ENCODE data around the gene ATP11A. TPM values are rescaled to one million over a fixed set of nuclear protein-coding genes. Genes with fewer than 3 reads are reported as not detected.

Gene ATP11A
- total RNA-seq, 2 donors from 2014 or later, result 33.8 to 41.0 TPM

DNA sequence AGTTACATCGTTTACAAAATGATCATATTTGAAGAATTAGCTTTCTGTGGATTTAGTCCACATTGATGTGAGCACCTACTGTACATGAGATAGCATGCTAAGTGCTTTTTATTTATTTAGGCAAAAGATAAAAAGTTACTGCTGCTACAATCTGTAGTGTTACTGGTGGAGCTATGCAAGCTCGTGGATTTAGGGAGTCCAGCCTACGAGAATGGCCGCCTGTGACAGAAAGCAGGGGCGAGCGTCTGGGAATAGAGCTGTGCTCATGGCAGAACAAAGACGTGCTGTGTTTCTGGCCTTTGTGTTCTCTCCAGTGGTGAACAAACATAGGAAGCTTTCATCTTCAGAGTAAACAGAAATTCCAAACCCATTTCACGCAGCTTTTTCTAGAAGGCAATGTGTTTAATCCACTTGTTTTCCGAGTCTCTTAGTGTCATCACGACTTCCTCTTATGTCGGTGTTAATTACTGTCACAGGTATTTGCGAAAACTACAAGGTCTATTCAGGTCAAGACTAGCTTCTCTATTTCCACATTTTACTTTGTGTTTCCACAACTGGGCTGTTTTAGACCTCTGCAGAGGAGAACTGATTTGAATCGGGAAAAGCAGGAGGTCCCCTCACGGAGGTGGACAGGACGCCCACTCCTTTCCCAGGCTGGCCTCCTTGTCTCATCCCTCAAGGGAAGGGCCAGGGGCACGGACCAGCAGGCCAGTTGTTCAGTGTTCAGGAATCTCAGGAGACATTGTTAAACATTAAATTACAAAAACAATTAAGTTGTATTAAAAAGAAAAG lies 67.3 kb downstream of the ATP11A start:
- H3K27ac Mint-ChIP-seq, result no peak overlapping the region
- no peaks in the 10 kb centered on the region for H3K27me3 Mint-ChIP-seq (ENCODE audit: low read depth)
- no peaks in the 10 kb centered on the region for H3K9me3 Mint-ChIP-seq
- DNase-seq, result no peak
- H3K4me3 Mint-ChIP-seq, result no peak overlapping the region
- no peak for ATAC-seq (replicated peaks in 1 of 2)
- peaks cover 15% of the 10 kb centered on the region for H3K4me1 Mint-ChIP-seq (ENCODE audit: low read depth)
- H3K36me3 Mint-ChIP-seq (ENCODE audit: insufficient read depth in 2 of 2), result no peaks in the 10 kb centered on the region

DNA sequence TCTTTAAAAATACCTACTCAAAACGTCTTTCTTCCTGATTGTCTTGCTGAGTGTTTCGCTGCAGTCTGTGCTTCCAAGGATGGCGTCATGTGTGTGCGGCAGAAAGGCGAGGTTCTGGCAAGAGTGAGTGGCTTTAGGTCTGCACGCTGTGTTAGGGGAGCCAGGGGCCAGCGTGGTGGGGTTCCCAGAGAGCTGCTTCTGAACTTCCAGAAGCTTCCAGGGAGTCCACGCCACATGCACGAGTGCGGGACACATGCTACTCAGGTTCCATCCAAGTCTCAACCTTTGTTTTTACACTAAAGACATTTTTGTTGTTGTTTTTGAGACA lies 67.9 kb downstream of the ATP11A start:
- Mint-ChIP-seq H3K4me1 (ENCODE audit: low read depth) (peaks cover 10% of the 10 kb centered on the region), H3K36me3 (ENCODE audit: insufficient read depth in 2 of 2) (no peaks in the 10 kb centered on the region), H3K9me3 (no peaks in the 10 kb centered on the region), H3K27me3 (ENCODE audit: low read depth) (no peaks in the 10 kb centered on the region), H3K27ac (no peak overlapping the region), H3K4me3 (no peak overlapping the region)
- no peak for DNase-seq
- no peak for ATAC-seq (replicated peaks in 1 of 2)

DNA sequence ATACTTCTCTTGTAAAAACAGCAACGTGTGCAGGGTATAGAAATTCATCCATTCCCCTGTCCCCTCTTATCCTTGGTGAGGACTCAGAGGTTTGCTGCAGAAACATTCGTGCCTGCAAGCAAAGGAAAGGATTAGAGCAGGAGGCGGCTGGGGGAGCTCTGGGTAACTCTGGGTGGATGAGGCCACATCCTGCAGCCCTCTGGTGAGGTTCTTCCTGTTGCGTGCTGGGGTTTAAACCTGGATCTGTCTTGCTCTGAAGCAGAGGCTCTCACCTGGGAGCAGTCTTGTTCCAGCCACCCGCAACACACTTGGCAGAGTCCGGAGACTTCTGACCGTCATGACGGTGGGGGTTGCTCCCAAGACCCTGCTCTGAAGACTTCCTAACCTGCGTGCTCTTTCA lies 69.2 kb downstream of the ATP11A start:
- H3K4me3 Mint-ChIP-seq, result no peak overlapping the region
- H3K4me1 Mint-ChIP-seq (ENCODE audit: low read depth), result no peaks in the 10 kb centered on the region
- ATAC-seq (replicated peaks in 1 of 2), result no peak
- no peaks in the 10 kb centered on the region for H3K9me3 Mint-ChIP-seq
- H3K27ac Mint-ChIP-seq, result no peak overlapping the region
- DNase-seq, result no peak
- no peaks in the 10 kb centered on the region for H3K36me3 Mint-ChIP-seq (ENCODE audit: insufficient read depth in 2 of 2)
- no peaks in the 10 kb centered on the region for H3K27me3 Mint-ChIP-seq (ENCODE audit: low read depth)

DNA sequence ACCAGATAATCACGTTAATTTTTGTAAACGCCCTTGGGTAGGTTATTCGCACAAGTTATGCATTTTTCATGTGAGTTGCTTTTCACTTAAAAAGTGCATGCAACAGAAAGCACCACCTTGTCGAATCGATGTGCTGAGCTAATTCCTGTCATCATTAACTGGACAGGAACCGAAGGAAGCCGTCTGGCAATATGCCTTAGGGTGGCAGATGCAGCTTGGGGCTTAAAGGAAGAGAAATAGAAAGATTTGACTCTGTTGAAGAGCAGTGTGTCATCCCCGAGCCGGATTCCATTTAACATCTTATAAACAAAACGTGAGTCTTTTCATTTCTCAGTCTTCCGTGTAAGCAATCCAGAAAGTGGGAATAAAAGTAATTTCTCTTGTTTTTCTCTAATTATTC lies 70.0 kb downstream of the ATP11A start:
- Mint-ChIP-seq H3K9me3 (no peaks in the 10 kb centered on the region), H3K27ac (no peak overlapping the region), H3K27me3 (ENCODE audit: low read depth) (no peaks in the 10 kb centered on the region), H3K36me3 (ENCODE audit: insufficient read depth in 2 of 2) (no peaks in the 10 kb centered on the region), H3K4me3 (no peak overlapping the region), H3K4me1 (ENCODE audit: low read depth) (no peaks in the 10 kb centered on the region)
- no peak for DNase-seq
- ATAC-seq (replicated peaks in 1 of 2), result no peak

DNA sequence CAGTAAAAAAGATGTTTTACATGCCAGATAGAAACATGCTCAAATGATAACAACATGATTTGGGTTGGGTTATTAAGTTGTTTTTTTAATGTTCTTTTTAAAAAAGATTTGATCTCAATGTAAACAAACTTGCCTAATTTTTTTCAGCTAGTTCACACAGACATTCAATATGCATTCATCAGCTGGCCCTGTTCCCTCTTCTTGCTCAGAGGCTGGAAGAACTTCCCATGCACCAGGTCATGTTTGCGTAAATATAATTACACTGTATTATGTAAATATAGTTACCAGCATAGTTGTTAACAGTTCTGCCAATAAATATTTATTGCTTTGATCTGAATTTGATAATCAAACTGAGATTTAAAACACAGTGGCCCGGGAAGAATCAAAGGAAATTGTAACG lies 70.6 kb downstream of the ATP11A start:
- DNase-seq, result no peak
- ATAC-seq (replicated peaks in 1 of 2), result no peak
- no peaks in the 10 kb centered on the region for H3K9me3 Mint-ChIP-seq
- no peaks in the 10 kb centered on the region for H3K27me3 Mint-ChIP-seq (ENCODE audit: low read depth)
- no peak overlapping the region for H3K27ac Mint-ChIP-seq
- no peaks in the 10 kb centered on the region for H3K4me1 Mint-ChIP-seq (ENCODE audit: low read depth)
- no peak overlapping the region for H3K4me3 Mint-ChIP-seq
- no peaks in the 10 kb centered on the region for H3K36me3 Mint-ChIP-seq (ENCODE audit: insufficient read depth in 2 of 2)

DNA sequence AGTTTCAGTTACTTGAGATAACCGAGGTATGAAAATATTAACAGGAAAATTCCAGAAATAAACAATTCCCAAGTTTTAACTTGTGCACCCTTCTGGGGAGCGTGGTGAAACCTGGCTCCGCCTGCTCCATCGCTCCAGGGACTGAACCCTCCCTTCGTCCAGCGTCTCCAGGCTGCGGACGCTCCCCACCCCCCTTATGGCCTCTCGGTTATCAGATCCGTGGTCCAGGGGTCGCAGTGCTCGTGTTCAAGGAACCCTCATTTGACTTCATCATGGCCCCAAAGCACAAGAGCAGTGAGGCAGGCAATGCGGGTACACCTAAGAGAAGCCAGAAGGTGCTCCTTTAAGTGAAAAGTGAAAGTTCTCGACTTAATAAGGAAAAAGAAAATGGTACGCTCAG lies 71.1 kb downstream of the ATP11A start:
- Mint-ChIP-seq H3K4me1 (ENCODE audit: low read depth) (peaks cover 5% of the 10 kb centered on the region), H3K36me3 (ENCODE audit: insufficient read depth in 2 of 2) (no peaks in the 10 kb centered on the region), H3K9me3 (no peaks in the 10 kb centered on the region), H3K4me3 (no peak overlapping the region), H3K27me3 (ENCODE audit: low read depth) (no peaks in the 10 kb centered on the region), H3K27ac (no peak overlapping the region)
- no peak for ATAC-seq (replicated peaks in 1 of 2)
- DNase-seq, result no peak

DNA sequence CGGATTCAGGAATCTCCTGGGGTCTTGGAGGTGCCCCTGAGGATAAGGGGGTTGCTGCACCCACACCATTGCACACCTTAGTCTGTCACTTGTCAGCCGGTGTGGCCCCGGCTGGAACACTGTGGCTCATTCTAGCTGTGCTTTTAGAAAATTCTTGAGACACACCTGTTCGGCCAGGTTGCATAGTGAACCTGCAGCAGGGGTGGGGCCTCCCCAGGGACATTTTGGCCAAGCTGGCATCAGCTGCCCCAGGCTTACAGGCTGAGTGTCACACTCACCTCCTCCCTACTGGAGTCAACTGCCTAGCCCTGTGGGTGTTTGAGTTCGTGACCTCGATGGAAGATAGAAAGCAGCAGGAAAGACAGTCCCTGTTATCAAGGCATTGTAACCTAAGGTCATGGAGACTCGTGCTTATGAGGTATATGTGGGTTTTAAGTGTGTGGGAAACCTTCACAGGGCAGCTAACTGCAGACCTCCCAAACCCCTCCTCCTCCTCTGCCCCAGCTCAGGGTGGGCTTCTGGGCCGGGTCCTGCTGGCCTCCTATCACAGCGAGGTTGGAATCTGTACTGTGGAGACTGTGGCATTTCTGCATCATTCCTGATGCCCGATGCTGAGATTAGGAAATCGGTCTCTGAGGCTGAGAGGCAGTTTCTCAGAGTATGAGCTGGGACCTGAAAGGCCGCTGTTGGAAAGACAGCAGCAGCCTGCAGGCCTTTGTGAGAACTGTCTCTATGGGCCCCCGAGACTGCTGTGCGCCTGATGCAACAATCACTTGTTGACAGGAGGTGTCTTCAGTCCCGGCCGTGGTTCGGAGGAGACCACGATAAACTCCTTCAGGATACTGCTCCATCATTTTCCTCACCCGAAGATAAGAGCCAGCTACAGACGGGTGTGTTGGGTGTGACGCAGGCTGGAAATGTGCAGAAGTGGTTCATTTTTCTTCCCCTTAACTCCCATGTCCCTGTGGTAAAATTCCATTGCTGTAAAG lies 72.2 kb downstream of the ATP11A start:
- Mint-ChIP-seq H3K36me3 (ENCODE audit: insufficient read depth in 2 of 2) (no peaks in the 10 kb centered on the region), H3K4me1 (ENCODE audit: low read depth) (peaks cover 9% of the 10 kb centered on the region), H3K27me3 (ENCODE audit: low read depth) (no peaks in the 10 kb centered on the region), H3K4me3 (no peak overlapping the region), H3K9me3 (no peaks in the 10 kb centered on the region), H3K27ac (no peak overlapping the region)
- ATAC-seq (replicated peaks in 1 of 2), result no peak
- DNase-seq, result no peak

DNA sequence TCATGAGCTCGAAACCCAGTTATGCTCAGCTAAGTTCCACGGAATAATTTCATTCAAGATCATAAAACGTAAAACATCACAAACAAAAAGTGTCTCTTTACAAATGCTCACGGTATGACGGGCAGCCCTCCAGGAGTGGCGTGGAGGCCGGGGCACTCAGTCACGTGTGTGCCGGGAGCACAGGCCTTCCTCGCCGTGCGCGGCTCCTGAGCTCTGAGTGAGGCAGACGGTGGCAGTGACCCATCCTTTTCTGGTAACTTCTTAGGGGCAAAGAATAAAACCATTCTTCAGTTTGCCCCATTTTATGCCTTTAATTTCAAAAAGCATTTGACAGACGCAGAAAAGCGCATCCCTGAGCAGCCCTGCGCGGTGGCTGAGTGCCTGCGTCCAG lies 72.8 kb downstream of the ATP11A start:
- Mint-ChIP-seq H3K4me1 (ENCODE audit: low read depth) (peaks cover 13% of the 10 kb centered on the region), H3K4me3 (no peak overlapping the region), H3K9me3 (no peaks in the 10 kb centered on the region), H3K27me3 (ENCODE audit: low read depth) (no peaks in the 10 kb centered on the region), H3K36me3 (ENCODE audit: insufficient read depth in 2 of 2) (no peaks in the 10 kb centered on the region), H3K27ac (no peak overlapping the region)
- no peak for DNase-seq
- ATAC-seq (replicated peaks in 1 of 2), result no peak

DNA sequence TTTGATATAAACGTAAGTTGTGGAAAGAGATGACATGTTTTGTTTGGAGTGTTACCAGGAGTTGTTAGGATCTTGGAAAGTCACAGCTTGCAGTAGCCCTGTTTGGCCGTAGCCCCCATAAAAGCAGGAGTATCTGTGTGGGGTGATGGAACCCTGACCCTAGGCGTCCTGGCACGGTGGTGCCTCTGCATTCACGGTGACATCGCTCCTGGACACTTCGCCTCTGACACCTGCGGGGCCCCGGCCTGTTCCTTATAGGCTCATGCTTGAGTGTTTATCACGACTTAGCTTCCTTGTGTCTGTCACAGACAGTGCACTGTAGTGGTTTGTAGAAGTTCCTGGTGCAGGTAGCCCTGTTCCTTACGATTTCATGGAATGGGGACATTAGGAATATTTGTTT lies 74.2 kb downstream of the ATP11A start:
- Mint-ChIP-seq H3K27ac (no peak overlapping the region), H3K4me1 (ENCODE audit: low read depth) (peaks cover 26% of the 10 kb centered on the region), H3K36me3 (ENCODE audit: insufficient read depth in 2 of 2) (no peaks in the 10 kb centered on the region), H3K4me3 (no peak overlapping the region), H3K27me3 (ENCODE audit: low read depth) (no peaks in the 10 kb centered on the region), H3K9me3 (no peaks in the 10 kb centered on the region)
- no peak for DNase-seq
- no peak for ATAC-seq (replicated peaks in 1 of 2)

DNA sequence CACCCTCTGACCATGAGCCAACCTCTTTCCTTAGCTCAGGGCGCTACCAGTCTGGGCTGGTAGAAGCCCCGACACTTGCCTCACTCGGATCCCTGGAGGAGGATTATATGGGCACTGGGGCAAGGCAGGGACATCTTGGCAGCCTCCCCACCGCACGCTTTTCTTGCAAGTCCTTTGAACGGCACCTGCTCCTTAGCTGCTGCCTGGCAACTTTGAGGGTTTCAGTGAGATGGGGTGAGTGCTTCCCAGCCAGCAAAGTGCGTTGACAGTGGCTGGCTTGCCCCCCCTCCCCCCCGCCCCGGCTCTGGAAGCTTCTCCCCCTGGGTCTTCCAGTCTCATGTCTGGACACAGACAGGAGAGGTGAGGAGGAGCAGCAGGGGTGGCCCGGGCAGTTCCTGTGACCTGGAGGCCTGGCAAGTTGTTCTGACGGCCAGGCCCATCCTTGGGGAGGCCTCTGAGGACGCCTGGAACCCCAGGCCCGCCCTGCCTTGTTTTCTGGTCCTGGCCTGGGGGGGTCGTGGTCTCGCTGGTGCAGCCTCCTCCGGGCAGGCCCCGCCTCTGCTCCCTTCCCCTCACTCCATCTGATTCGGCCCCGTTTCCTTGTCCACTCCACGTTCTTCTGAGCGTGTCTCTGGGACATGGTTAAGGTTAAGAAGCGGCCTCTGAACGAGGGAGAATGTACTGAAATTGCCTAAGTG lies 75.2 kb downstream of the ATP11A start:
- H3K4me3 Mint-ChIP-seq, result no peak overlapping the region
- H3K27me3 Mint-ChIP-seq (ENCODE audit: low read depth), result no peaks in the 10 kb centered on the region
- no peak for ATAC-seq (replicated peaks in 1 of 2)
- DNase-seq, result no peak
- H3K36me3 Mint-ChIP-seq (ENCODE audit: insufficient read depth in 2 of 2), result no peaks in the 10 kb centered on the region
- H3K9me3 Mint-ChIP-seq, result no peaks in the 10 kb centered on the region
- H3K27ac Mint-ChIP-seq, result no peak overlapping the region
- peaks cover 32% of the 10 kb centered on the region for H3K4me1 Mint-ChIP-seq (ENCODE audit: low read depth)

DNA sequence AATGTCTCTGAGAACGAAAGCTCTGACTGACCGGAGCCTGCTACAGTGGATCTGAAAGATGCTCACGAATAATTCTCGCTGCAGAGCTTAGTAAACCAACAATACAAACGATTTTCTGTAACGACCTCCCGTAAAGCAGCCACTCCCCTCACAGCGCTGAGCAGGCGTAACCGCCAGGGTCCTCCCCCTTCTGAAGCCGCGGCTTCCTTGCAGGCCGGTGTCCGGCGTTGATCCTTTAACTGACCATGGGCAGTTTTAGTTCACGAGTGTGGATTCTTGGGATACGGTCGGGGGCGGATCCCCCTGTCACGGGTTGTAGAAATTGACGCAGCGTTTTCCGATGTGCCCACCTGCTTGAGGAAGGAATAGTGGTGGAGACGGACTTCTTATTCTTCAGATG lies 75.9 kb downstream of the ATP11A start:
- H3K9me3 Mint-ChIP-seq, result no peaks in the 10 kb centered on the region
- H3K4me1 Mint-ChIP-seq (ENCODE audit: low read depth), result peaks cover 32% of the 10 kb centered on the region

DNA sequence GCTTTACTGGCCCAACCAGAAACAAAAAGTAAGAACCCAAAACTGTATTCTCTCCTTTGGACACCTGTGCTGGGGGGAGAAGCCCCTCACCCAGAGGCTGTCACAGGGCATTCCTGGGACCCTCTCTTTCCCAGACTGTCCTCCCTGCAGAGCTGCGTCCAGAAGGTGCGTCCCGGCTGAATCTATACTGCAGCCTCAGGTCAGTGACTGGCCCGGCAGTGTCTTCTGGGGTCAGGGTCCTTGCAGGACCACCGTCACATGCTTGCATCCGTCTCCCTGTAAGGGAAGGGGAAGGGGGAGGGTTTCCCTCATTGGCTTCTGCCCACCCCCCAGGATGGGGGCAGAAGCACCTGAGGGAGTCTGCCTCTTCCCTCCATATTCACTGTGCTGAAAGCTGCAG lies 76.5 kb downstream of the ATP11A start:
- Mint-ChIP-seq H3K9me3 (no peaks in the 10 kb centered on the region), H3K4me3 (no peak overlapping the region)
- no peak for ATAC-seq (replicated peaks in 1 of 2)

More for the DNA sequence above, 75.9 kb downstream of the ATP11A start:
- Mint-ChIP-seq H3K27me3 (ENCODE audit: low read depth) (no peaks in the 10 kb centered on the region), H3K27ac (no peak overlapping the region), H3K36me3 (ENCODE audit: insufficient read depth in 2 of 2) (no peaks in the 10 kb centered on the region), H3K4me3 (no peak overlapping the region)
- DNase-seq, result no peak
- ATAC-seq (replicated peaks in 1 of 2), result no peak

More for the DNA sequence above, 76.5 kb downstream of the ATP11A start:
- Mint-ChIP-seq H3K4me1 (ENCODE audit: low read depth) (peaks cover 32% of the 10 kb centered on the region), H3K36me3 (ENCODE audit: insufficient read depth in 2 of 2) (no peaks in the 10 kb centered on the region), H3K27me3 (ENCODE audit: low read depth) (no peaks in the 10 kb centered on the region), H3K27ac (no peak overlapping the region)
- DNase-seq, result no peak

Data from activated T-cell treated with anti-CD3 and anti-CD28 coated beads, Interleukin-2, amount 50 U/mL, for 72 hours (primary cell).